GM23248 (cell line): Measurements from ENCODE around the gene FAM234B. TPM values are rescaled to one million over a fixed set of nuclear protein-coding genes. Genes with fewer than 3 reads are reported as not detected.

Experiments used
- DNase-seq: peaks from one replicate; pipeline ENCODE4 v3.0.0-alpha.2; 2015
- H2AFZ ChIP-seq: fragments of 200-600 bp; sonication (generic); 2 replicates; pipeline ENCODE4 v1.6.1; 2016; ENCODE audit warnings: antibody characterized with exemption
- H3F3A ChIP-seq: fragments of 200-600 bp; sonication (generic); 2 replicates; pipeline ENCODE4 v1.6.1; 2016; ENCODE audit warnings: mild to moderate bottlenecking, antibody characterized with exemption, mixed run types; ENCODE audit not compliant: insufficient read depth
- H3K27ac ChIP-seq: fragments of 200-600 bp; sonication (generic); 2 replicates; pipeline ENCODE4 v1.5.1; 2016; ENCODE audit warnings: mild to moderate bottlenecking
- H3K27me3 ChIP-seq: fragments of 200-600 bp; sonication (generic); replicated peaks from 2 replicates; pipeline ENCODE4 v1.6.1; 2016; ENCODE audit warnings: mild to moderate bottlenecking; ENCODE audit not compliant: insufficient read depth
- H3K36me3 ChIP-seq: fragments of 200-600 bp; sonication (generic); 2 replicates; pipeline ENCODE4 v1.6.1; 2016; ENCODE audit warnings: low read depth, mild to moderate bottlenecking
- H3K4me1 ChIP-seq: fragments of 200-600 bp; sonication (generic); 2 replicates; pipeline ENCODE4 v1.6.1; 2016; ENCODE audit warnings: mild to moderate bottlenecking; ENCODE audit not compliant: insufficient read depth
- H3K4me2 ChIP-seq: fragments of 200-600 bp; sonication (generic); one replicate; pipeline ENCODE4 v1.6.1; 2016; ENCODE audit warnings: mild to moderate bottlenecking; ENCODE audit not compliant: unreplicated experiment
- H3K4me3 ChIP-seq: fragments of 200-600 bp; sonication (generic); 2 replicates; pipeline ENCODE4 v1.5.1; 2016; ENCODE audit warnings: mild to moderate bottlenecking
- H3K79me2 ChIP-seq: fragments of 200-600 bp; sonication (generic); 2 replicates; pipeline ENCODE4 v1.6.1; 2016; ENCODE audit warnings: mild to moderate bottlenecking; ENCODE audit not compliant: insufficient read depth
- H3K9ac ChIP-seq: fragments of 200-600 bp; sonication (generic); 2 replicates; pipeline ENCODE4 v1.6.1; 2016; ENCODE audit warnings: mild to moderate bottlenecking
- H3K9me2 ChIP-seq: fragments of 200-600 bp; sonication (generic); 2 replicates; pipeline ENCODE4 v1.6.1; 2016; ENCODE audit warnings: mixed run types, mild to moderate bottlenecking, moderate library complexity; ENCODE audit not compliant: insufficient read depth
- H3K9me3 ChIP-seq: fragments of 200-600 bp; sonication (generic); one replicate; pipeline ENCODE4 v1.6.1; 2017; ENCODE audit warnings: low read depth
- H4K20me1 ChIP-seq: fragments of 200-600 bp; sonication (generic); 2 replicates; pipeline ENCODE4 v1.6.0; 2016; ENCODE audit not compliant: insufficient read depth
- EZH2 ChIP-seq: fragments of 200-600 bp; sonication (generic); IDR thresholded peaks from 2 replicates; pipeline ENCODE4 v1.6.1; 2018; ENCODE audit warnings: antibody characterized with exemption, mild to moderate bottlenecking; ENCODE audit not compliant: insufficient read depth, poor library complexity, severe bottlenecking
- EZH2phosphoT487 ChIP-seq: fragments of 200-600 bp; sonication (generic); IDR thresholded peaks from 2 replicates; pipeline ENCODE4 v1.6.1; 2018; ENCODE audit warnings: antibody characterized with exemption, moderate library complexity, mild to moderate bottlenecking, low read depth; ENCODE audit not compliant: insufficient read depth
- WGBS, 2 experiments: methylation state at CpG; one replicate each; pipeline ENCODE4 v1.1.6; 2015 to 2017; ENCODE audit warnings: low lambda C conversion rate in 2 of 2, low coverage in 1 of 2; ENCODE audit errors: missing lambda C conversion rate in 2 of 2; 5-methylcytosine and 5-hydroxymethylcytosine counted together
- in situ Hi-C: fragments of 300-500 bp; cut with MboI; formaldehyde crosslinking; loops from 2 replicates; pipeline ENCODE4 v1.15.0; 2020
- polyA plus RNA-seq: library from polyadenylated mRNA; unstranded; fragments of >200 nt; fragmentation: Nextera tagmentation; extraction: Ambion mirVana; gene quantifications from 2 replicates; pipeline ENCODE4 v1.2.1, GENCODE V29; 2016
- total RNA-seq: library from RNA; depleted of rRNA; stranded (reverse); fragments of >200 nt; shearing (Covaris generic); gene quantifications from 2 replicates; pipeline ENCODE4 v1.2.3, GENCODE V29; 2014

Gene FAM234B
- total and polyA plus RNA-seq, 2 experiments from 2014 or later = 5.0 to 5.1 TPM

- Histone ChIP-seq H2AFZ (no peak overlapping the region), H3K27me3 (no peaks in the 10 kb centered on the region), H3K9me3 (no peaks in the 10 kb centered on the region), H3K4me3 (no peak overlapping the region), H3K9ac (no peak overlapping the region), H3K4me2 (no peak overlapping the region), H4K20me1 (no peaks in the 10 kb centered on the region), H3K9me2 (no peaks in the 10 kb centered on the region), H3K4me1 (peaks cover 21% of the 10 kb centered on the region), H3K27ac (no peak overlapping the region), H3K36me3 (no peaks in the 10 kb centered on the region), H3K79me2 (no peaks in the 10 kb centered on the region), H3F3A (peaks cover 23% of the 10 kb centered on the region)
- no peak for DNase-seq
- 97 to 100% methylated on average over 1 of the region's 1 CpG for WGBS, 2 experiments
- TF ChIP-seq EZH2 = no peak
- TF ChIP-seq EZH2phosphoT487 = no peak
- in situ Hi-C loops = no loop called here
Observed at GRCh38 chr12:13106666-13107065, 62.5 kb downstream of the FAM234B start.

GRCh38 chr12:13112968-13113367, 68.8 kb downstream of the FAM234B start:
- Histone ChIP-seq H3K4me1 (peaks cover 14% of the 10 kb centered on the region), H3K4me3 (no peak overlapping the region), H3K36me3 (no peaks in the 10 kb centered on the region), H3K9ac (no peak overlapping the region), H2AFZ (no peak overlapping the region), H3K27me3 (no peaks in the 10 kb centered on the region), H4K20me1 (no peaks in the 10 kb centered on the region), H3K27ac (no peak overlapping the region), H3K4me2 (no peak overlapping the region), H3F3A (peaks cover 9% of the 10 kb centered on the region), H3K9me2 (no peaks in the 10 kb centered on the region), H3K79me2 (no peaks in the 10 kb centered on the region), H3K9me3 (no peaks in the 10 kb centered on the region)
- in situ Hi-C loops = no loop called here
- 76 to 87% methylated on average over 6 of the region's 6 CpGs for WGBS, 2 experiments
- DNase-seq = no peak
- no peak for TF ChIP-seq EZH2phosphoT487
- no peak for TF ChIP-seq EZH2

GRCh38 chr12:13114251-13115052, 70.3 kb downstream of the FAM234B start:
- no peaks in the 10 kb centered on the region for H3K79me2 ChIP-seq
- H3K27me3 ChIP-seq = no peaks in the 10 kb centered on the region
- H3K9me3 ChIP-seq = no peaks in the 10 kb centered on the region
- no peak overlapping the region for H3K27ac ChIP-seq
- TF ChIP-seq EZH2phosphoT487 = no peak
- TF ChIP-seq EZH2 = no peak
- no peaks in the 10 kb centered on the region for H4K20me1 ChIP-seq
- H2AFZ ChIP-seq = no peak overlapping the region
- WGBS, 2 experiments = 82 to 84% methylated on average over 15 of the region's 15 CpGs
- H3K4me2 ChIP-seq = no peak overlapping the region
- in situ Hi-C loops = no loop called here
- H3K36me3 ChIP-seq = no peaks in the 10 kb centered on the region
- H3K4me1 ChIP-seq = peaks cover 29% of the 10 kb centered on the region
- peaks cover 20% of the 10 kb centered on the region for H3F3A ChIP-seq
- H3K9me2 ChIP-seq = no peaks in the 10 kb centered on the region
- H3K4me3 ChIP-seq = no peak overlapping the region
- no peak for DNase-seq
- H3K9ac ChIP-seq = no peak overlapping the region

GRCh38 chr12:13116259-13116658, 72.1 kb downstream of the FAM234B start:
- DNase-seq = no peak
- WGBS, 2 experiments = 85 to 90% methylated on average over 7 of the region's 7 CpGs
- Histone ChIP-seq H3K4me1 (peaks cover 30% of the 10 kb centered on the region), H3K9ac (no peak overlapping the region), H3K9me3 (no peaks in the 10 kb centered on the region), H3K9me2 (no peaks in the 10 kb centered on the region), H3K79me2 (no peaks in the 10 kb centered on the region), H3K36me3 (no peaks in the 10 kb centered on the region), H4K20me1 (no peaks in the 10 kb centered on the region), H3K4me2 (no peak overlapping the region), H3F3A (peaks cover 31% of the 10 kb centered on the region), H3K27me3 (no peaks in the 10 kb centered on the region), H3K4me3 (no peak overlapping the region), H3K27ac (no peak overlapping the region), H2AFZ (no peak overlapping the region)
- in situ Hi-C loops = no loop called here
- TF ChIP-seq EZH2 = no peak
- TF ChIP-seq EZH2phosphoT487 = no peak
